ENCODE measurements around the gene NPAS3.

- TF ChIP-seq GATA1 (IDR thresholded peaks at IDR 0.05; ENCODE audit: low read depth, low read length) (no peak), POLR2A (IDR thresholded peaks at IDR 0.05; ENCODE audit: low read length) (no peak)
These were observed 708.7 kb downstream of the NPAS3 start for GRCh38 chr14:33647385-33647786.

Measured in erythroblast (primary cell).